WERI-Rb-1 (cell line): Measurements from ENCODE around the gene CCDC30.

Source experiments
- DNase-seq: peaks from one replicate; pipeline ENCODE4 v3.0.0-alpha.2; 2020
- H3K27ac ChIP-seq: fragments of 250-450 bp; sonication (Bioruptor Pico); 2 replicates; pipeline ENCODE4 v1.5.1; 2020; ENCODE audit warnings: mild to moderate bottlenecking, moderate library complexity
- H3K27me3 ChIP-seq: fragments of 250-450 bp; sonication (Bioruptor Pico); 2 replicates; pipeline ENCODE4 v1.5.1; 2021; ENCODE audit warnings: mild to moderate bottlenecking, low read depth, moderate library complexity; ENCODE audit not compliant: insufficient read depth, severe bottlenecking
- H3K36me3 ChIP-seq: fragments of 250-450 bp; sonication (Bioruptor Pico); 2 replicates; pipeline ENCODE4 v1.5.1; 2020; ENCODE audit warnings: mild to moderate bottlenecking, moderate library complexity
- H3K4me3 ChIP-seq: 2 replicates; pipeline ENCODE4 v1.5.1; 2011; ENCODE audit warnings: low read depth, mild to moderate bottlenecking, control low read depth, low read length
- H3K9me3 ChIP-seq: fragments of 250-450 bp; sonication (Bioruptor Pico); 2 replicates; pipeline ENCODE4 v1.5.1; 2021; ENCODE audit warnings: mild to moderate bottlenecking, moderate library complexity; ENCODE audit not compliant: severe bottlenecking
- CTCF ChIP-seq: IDR thresholded peaks from 2 replicates; pipeline ENCODE4 v1.5.1; 2011; ENCODE audit warnings: low read depth, mild to moderate bottlenecking, control low read depth, inconsistent platforms, low read length

The CCDC30 gene

GRCh38 chr1:42420121-42420520 lies 43.0 kb upstream of the CCDC30 start:
- no peak for DNase-seq
- TF ChIP-seq CTCF, result no peak
- Histone ChIP-seq H3K27me3 (no peaks in the 10 kb centered on the region), H3K27ac (peak overlapping the region; percentile 88), H3K9me3 (no peaks in the 10 kb centered on the region), H3K4me3 (no peak overlapping the region), H3K36me3 (peaks cover 6% of the 10 kb centered on the region; the same call in 1 of the 2 replicates)

GRCh38 chr1:42420911-42421585 lies 42.0 kb upstream of the CCDC30 start:
- H3K27me3 ChIP-seq, result no peaks in the 10 kb centered on the region
- H3K4me3 ChIP-seq, result peak overlapping the region; percentile 36
- H3K9me3 ChIP-seq, result no peaks in the 10 kb centered on the region
- no peak for TF ChIP-seq CTCF
- DNase-seq, result peak; percentile 93
- no peaks in the 10 kb centered on the region; the same call in 1 of the 2 replicates for H3K36me3 ChIP-seq
- peak overlapping the region; percentile 88 for H3K27ac ChIP-seq

GRCh38 chr1:42422737-42423136 lies 40.3 kb upstream of the CCDC30 start:
- Histone ChIP-seq H3K27ac (peak overlapping the region; percentile 88), H3K27me3 (no peaks in the 10 kb centered on the region), H3K36me3 (no peaks in the 10 kb centered on the region), H3K9me3 (no peaks in the 10 kb centered on the region), H3K4me3 (peak overlapping the region; percentile 13)
- DNase-seq, result peak; percentile 13
- no peak for TF ChIP-seq CTCF

- H3K27ac ChIP-seq, result peak overlapping the region; percentile 88
- H3K36me3 ChIP-seq, result no peaks in the 10 kb centered on the region
- peak overlapping the region; percentile 11 for H3K4me3 ChIP-seq
- no peak for DNase-seq
- TF ChIP-seq CTCF, result no peak
- no peaks in the 10 kb centered on the region for H3K27me3 ChIP-seq
- H3K9me3 ChIP-seq, result no peaks in the 10 kb centered on the region
Measured at GRCh38 chr1:42423681-42424080, 39.4 kb upstream of the CCDC30 start.

GRCh38 chr1:42424201-42424600 lies 38.9 kb upstream of the CCDC30 start:
- no peaks in the 10 kb centered on the region for H3K36me3 ChIP-seq
- H3K27me3 ChIP-seq, result no peaks in the 10 kb centered on the region
- TF ChIP-seq CTCF, result no peak
- no peak for DNase-seq
- no peak overlapping the region for H3K4me3 ChIP-seq
- H3K9me3 ChIP-seq, result no peaks in the 10 kb centered on the region
- no peak overlapping the region for H3K27ac ChIP-seq

- no peaks in the 10 kb centered on the region for H3K27me3 ChIP-seq
- no peak for TF ChIP-seq CTCF
- H3K9me3 ChIP-seq, result no peaks in the 10 kb centered on the region
- no peak overlapping the region for H3K4me3 ChIP-seq
- DNase-seq, result no peak
- H3K27ac ChIP-seq, result no peak overlapping the region
- no peaks in the 10 kb centered on the region for H3K36me3 ChIP-seq
Measured at GRCh38 chr1:42427240-42427639, 35.8 kb upstream of the CCDC30 start.
